Activated T-cell treated with anti-CD3 and anti-CD28 coated beads, Interleukin-2, amount 50 U/mL, for 72 hours (primary cell): ENCODE measurements around the gene WRAP53. TPM values are rescaled to one million over a fixed set of nuclear protein-coding genes. Genes with fewer than 3 reads are reported as not detected.

Experiments used
- ATAC-seq, 2 donors: fragments of 150-1000 bp; cut with Tn5 transposase; replicated peaks in 1 of 2; 2 replicates each; pipeline ENCODE4 v1.10.0; 2021; ENCODE audit warnings: moderate library complexity in 2 of 2, mild to moderate bottlenecking in 1 of 2
- DNase-seq, 2 donors: peaks; one replicate each; pipeline ENCODE4 v3.0.0; 2021 to 2022; ENCODE audit warnings: mixed read lengths in 1 of 2
- H3K27ac Mint-ChIP-seq: one replicate; pipeline ENCODE4 v1.8.0; 2022; ENCODE audit warnings: mild to moderate bottlenecking, moderate library complexity, mixed read lengths
- H3K27me3 Mint-ChIP-seq: one replicate; pipeline ENCODE4 v1.8.0; 2022; ENCODE audit warnings: low read depth, mixed read lengths
- H3K36me3 Mint-ChIP-seq, 2 donors: one replicate each; pipeline ENCODE4 v1.8.0; 2022; ENCODE audit warnings: mixed read lengths in 2 of 2, mild to moderate bottlenecking in 1 of 2; ENCODE audit not compliant: insufficient read depth in 2 of 2
- H3K4me1 Mint-ChIP-seq: one replicate; pipeline ENCODE4 v1.8.0; 2022; ENCODE audit warnings: low read depth, mixed read lengths
- H3K4me3 Mint-ChIP-seq, 2 donors: one replicate each; pipeline ENCODE4 v1.8.0; 2022; ENCODE audit warnings: mild to moderate bottlenecking in 2 of 2, mixed read lengths in 2 of 2, moderate library complexity in 2 of 2
- H3K9me3 Mint-ChIP-seq, 2 donors: one replicate each; pipeline ENCODE4 v1.8.0; 2022; ENCODE audit warnings: mixed read lengths in 2 of 2
- total RNA-seq, 2 donors: library from RNA; stranded (reverse); gene quantifications; one replicate each; pipeline ENCODE4 v1.2.3, GENCODE V29; 2022

WRAP53 gene
- total RNA-seq, 2 donors from 2014 or later: 19.0 to 26.7 TPM

- H3K4me3 Mint-ChIP-seq: peak within 1 kb of the TSS; percentile 88 to 97
- peak within 1 kb of the TSS; percentile 99 for H3K27ac Mint-ChIP-seq
- H3K36me3 Mint-ChIP-seq: peaks cover 5 to 23% of the 10 kb centered on the region in 2 donors
- H3K4me1 Mint-ChIP-seq: peaks cover 48% of the 10 kb centered on the region
- no peaks in the 10 kb centered on the region for H3K27me3 Mint-ChIP-seq
- no peaks in the 10 kb centered on the region for H3K9me3 Mint-ChIP-seq
- DNase-seq (peak; percentile 89 to 94), ATAC-seq (peak; percentile 54 to 59)
Observed at GRCh38 chr17:7687072-7687907, 987 bp upstream of the WRAP53 start, which contains the start of gene TP53. Gene TP53, minus strand, starts transcription at chr17:7687490. Its CDS starts 10,896 bp downstream, at chr17:7676594.

GRCh38 chr17:7688808-7689316 lies 585 bp downstream of the WRAP53 start:
- peak overlapping the region; percentile 99 for H3K27ac Mint-ChIP-seq
- no peak for ATAC-seq

GRCh38 chr17:7695586-7695985 lies 7.3 kb downstream of the WRAP53 start:
- H3K9me3 Mint-ChIP-seq: no peaks in the 10 kb centered on the region
- H3K27ac Mint-ChIP-seq: no peak overlapping the region
- H3K27me3 Mint-ChIP-seq: no peaks in the 10 kb centered on the region
- ATAC-seq (no peak), DNase-seq (no peak)
- no peak overlapping the region for H3K4me3 Mint-ChIP-seq
- H3K4me1 Mint-ChIP-seq: no peaks in the 10 kb centered on the region
- H3K36me3 Mint-ChIP-seq: peaks cover 6 to 28% of the 10 kb centered on the region in 2 donors

More at GRCh38 chr17:7688808-7689316, 585 bp downstream of the WRAP53 start:
- Mint-ChIP-seq H3K27me3 (no peaks in the 10 kb centered on the region), H3K9me3 (no peaks in the 10 kb centered on the region), H3K4me1 (peaks cover 45% of the 10 kb centered on the region), H3K4me3 (peak overlapping the region; percentile 88 to 97), H3K36me3 (peaks cover 5 to 29% of the 10 kb centered on the region in 2 donors)
- no peak for DNase-seq

- no peak for ATAC-seq
- H3K4me3 Mint-ChIP-seq: no peak overlapping the region
- no peak overlapping the region for H3K27ac Mint-ChIP-seq
- H3K27me3 Mint-ChIP-seq: no peaks in the 10 kb centered on the region
- no peaks in the 10 kb centered on the region for H3K4me1 Mint-ChIP-seq
- no peak for DNase-seq
- H3K9me3 Mint-ChIP-seq: no peaks in the 10 kb centered on the region
- peaks cover 6 to 24% of the 10 kb centered on the region in 2 donors for H3K36me3 Mint-ChIP-seq
Observed at GRCh38 chr17:7697828-7698588, 9.7 kb downstream of the WRAP53 start.

GRCh38 chr17:7700510-7700909 lies 12.2 kb downstream of the WRAP53 start:
- ATAC-seq (no peak), DNase-seq (no peak)
- Mint-ChIP-seq H3K36me3 (peaks cover 5 to 18% of the 10 kb centered on the region in 2 donors), H3K27ac (no peak overlapping the region), H3K9me3 (no peaks in the 10 kb centered on the region), H3K27me3 (peaks cover 15% of the 10 kb centered on the region), H3K4me3 (no peak overlapping the region), H3K4me1 (peaks cover 15% of the 10 kb centered on the region)

- peaks cover 26% of the 10 kb centered on the region for H3K4me1 Mint-ChIP-seq
- DNase-seq (no peak), ATAC-seq (no peak)
- peaks cover 0 to 9% of the 10 kb centered on the region in 2 donors for H3K36me3 Mint-ChIP-seq
- no peak overlapping the region for H3K4me3 Mint-ChIP-seq
- peaks cover 27% of the 10 kb centered on the region for H3K27me3 Mint-ChIP-seq
- H3K9me3 Mint-ChIP-seq: no peaks in the 10 kb centered on the region
- H3K27ac Mint-ChIP-seq: no peak overlapping the region
Observed at GRCh38 chr17:7701681-7702080, 13.4 kb downstream of the WRAP53 start.

- ATAC-seq (no peak), DNase-seq (no peak)
- H3K27ac Mint-ChIP-seq: no peak overlapping the region
- no peak overlapping the region for H3K4me3 Mint-ChIP-seq
- H3K9me3 Mint-ChIP-seq: no peaks in the 10 kb centered on the region
- H3K4me1 Mint-ChIP-seq: peaks cover 27% of the 10 kb centered on the region
- H3K27me3 Mint-ChIP-seq: peaks cover 35% of the 10 kb centered on the region
- peaks cover 0 to 9% of the 10 kb centered on the region in 2 donors for H3K36me3 Mint-ChIP-seq
Observed at GRCh38 chr17:7702776-7703175, 14.5 kb downstream of the WRAP53 start.

GRCh38 chr17:7703584-7704479 lies 15.6 kb downstream of the WRAP53 start:
- Mint-ChIP-seq H3K4me1 (peaks cover 27% of the 10 kb centered on the region), H3K27me3 (peaks cover 35% of the 10 kb centered on the region), H3K36me3 (peaks cover 0 to 6% of the 10 kb centered on the region in 2 donors), H3K4me3 (peak overlapping the region; percentile 70 to 83), H3K27ac (no peak overlapping the region), H3K9me3 (no peaks in the 10 kb centered on the region)
- DNase-seq (no peak), ATAC-seq (peak; percentile 29 to 35)

GRCh38 chr17:7704601-7705268 lies 16.5 kb downstream of the WRAP53 start, which contains the start of gene EFNB3:
Gene EFNB3, plus strand, starts transcription at chr17:7705202. Its CDS starts 397 bp downstream, at chr17:7705599.
- Mint-ChIP-seq H3K4me1 (peaks cover 27% of the 10 kb centered on the region), H3K4me3 (peak within 1 kb of the TSS; percentile 70 to 83), H3K27me3 (peaks cover 37% of the 10 kb centered on the region), H3K27ac (no peak within 1 kb of the TSS), H3K9me3 (no peaks in the 10 kb centered on the region), H3K36me3 (peaks cover 0 to 6% of the 10 kb centered on the region in 2 donors)
- no peak for DNase-seq
- ATAC-seq: peak; percentile 39 to 49

- Mint-ChIP-seq H3K9me3 (no peaks in the 10 kb centered on the region), H3K4me1 (peaks cover 35% of the 10 kb centered on the region), H3K27me3 (peaks cover 44% of the 10 kb centered on the region), H3K36me3 (peaks cover 0 to 3% of the 10 kb centered on the region in 2 donors), H3K27ac (no peak overlapping the region), H3K4me3 (peak overlapping the region; percentile 2 to 64)
- ATAC-seq (peak; percentile 21 to 47), DNase-seq (no peak)
Observed at GRCh38 chr17:7705269-7706255, 17.3 kb downstream of the WRAP53 start.
